ENCODE data around the gene NXN. TPM values are rescaled to one million over a fixed set of nuclear protein-coding genes. Genes with fewer than 3 reads are reported as not detected.

NXN gene
- total RNA-seq, 4 donors from 2014 or later = 10.6 to 222 (median 13.8) TPM

- Histone ChIP-seq H3K27me3 (no peaks in the 10 kb centered on the region), H3K36me3 (peaks cover 0 to 40% (median 16%) of the 10 kb centered on the region in 4 donors), H3K9me3 (no peaks in the 10 kb centered on the region), H3K4me3 (no peak overlapping the region), H3K27ac (no peak overlapping the region), H3K4me1 (peaks cover 4 to 9% (median 4%) of the 10 kb centered on the region in 4 donors)
- in situ Hi-C loops (cut with MboI; ENCODE audit: low pct_ligation_motif_present in 1 of 4, low pct_unique_long_range_greater_than_20kb in 1 of 4, low sequenced_read_pairs in 3 of 4) = no loop called here
- no peak for TF ChIP-seq POLR2A (IDR thresholded peaks at IDR 0.05)
- TF ChIP-seq EP300 (IDR thresholded peaks at IDR 0.05; ENCODE audit: low read depth) = no peak
- TF ChIP-seq CTCF (IDR thresholded peaks at IDR 0.05) = no peak
- no peak for TF ChIP-seq POLR2AphosphoS5 (IDR thresholded peaks at IDR 0.05)
- WGBS, 2 donors (ENCODE audit: low coverage in 1 of 2) = 94% methylated on average over 10 of the region's 10 CpGs; no CpG with 5 or more reads in 1 of the 2 donors
- DNase-seq = no peak
- intact Hi-C loops (cut with DNase I; ENCODE audit: low total_unique reads) = no loop called here
Observed at GRCh38 chr17:1011138-1011537, 31.6 kb upstream of the NXN start.

- no peak overlapping the region for H3K27ac ChIP-seq
- DNase-seq = no peak
- WGBS, 2 donors (ENCODE audit: low coverage in 1 of 2) = 82% methylated on average over 12 of the region's 14 CpGs; no CpG with 5 or more reads in 1 of the 2 donors
Observed at GRCh38 chr17:1010586-1010985, 31.0 kb upstream of the NXN start.

GRCh38 chr17:1010086-1010450, 30.5 kb upstream of the NXN start:
- Histone ChIP-seq H3K4me1 (peaks cover 13 to 20% (median 14%) of the 10 kb centered on the region in 4 donors), H3K27ac (no peak overlapping the region), H3K9me3 (no peaks in the 10 kb centered on the region), H3K27me3 (no peaks in the 10 kb centered on the region), H3K36me3 (peaks cover 0 to 40% (median 16%) of the 10 kb centered on the region in 4 donors), H3K4me3 (no peak overlapping the region)
- DNase-seq = no peak
- TF ChIP-seq EP300 (IDR thresholded peaks at IDR 0.05; ENCODE audit: low read depth) (no peak), CTCF (IDR thresholded peaks at IDR 0.05) (no peak), POLR2A (IDR thresholded peaks at IDR 0.05) (no peak), POLR2AphosphoS5 (IDR thresholded peaks at IDR 0.05) (no peak)
- intact Hi-C loops (cut with DNase I; ENCODE audit: low total_unique reads) = no loop called here
- in situ Hi-C loops (cut with MboI; ENCODE audit: low pct_ligation_motif_present in 1 of 4, low pct_unique_long_range_greater_than_20kb in 1 of 4, low sequenced_read_pairs in 3 of 4) = no loop called here
- 94% methylated on average over 10 of the region's 10 CpGs; no CpG with 5 or more reads in 1 of the 2 donors for WGBS, 2 donors (ENCODE audit: low coverage in 1 of 2)

More at GRCh38 chr17:1010586-1010985, 31.0 kb upstream of the NXN start:
- Histone ChIP-seq H3K9me3 (no peaks in the 10 kb centered on the region), H3K36me3 (peaks cover 0 to 40% (median 16%) of the 10 kb centered on the region in 4 donors), H3K4me1 (peaks cover 8 to 15% (median 9%) of the 10 kb centered on the region in 4 donors), H3K27me3 (no peaks in the 10 kb centered on the region), H3K4me3 (no peak overlapping the region)
- intact Hi-C loops (cut with DNase I; ENCODE audit: low total_unique reads) = no loop called here
- peak in 1 of 3 donors; percentile 1 for TF ChIP-seq POLR2AphosphoS5 (IDR thresholded peaks at IDR 0.05)
- TF ChIP-seq CTCF (IDR thresholded peaks at IDR 0.05) = no peak
- in situ Hi-C loops (cut with MboI; ENCODE audit: low pct_ligation_motif_present in 1 of 4, low pct_unique_long_range_greater_than_20kb in 1 of 4, low sequenced_read_pairs in 3 of 4) = no loop called here

GRCh38 chr17:1009229-1010085, 29.9 kb upstream of the NXN start:
- WGBS, 2 donors (ENCODE audit: low coverage in 1 of 2) = 70 to 76% methylated on average over 2 to 19 of the region's 19 CpGs
- DNase-seq = no peak
- TF ChIP-seq POLR2A (IDR thresholded peaks at IDR 0.05) (no peak), EP300 (IDR thresholded peaks at IDR 0.05; ENCODE audit: low read depth) (no peak), CTCF (IDR thresholded peaks at IDR 0.05) (no peak), POLR2AphosphoS5 (IDR thresholded peaks at IDR 0.05) (no peak)
- intact Hi-C loops (cut with DNase I; ENCODE audit: low total_unique reads) (no loop called here), in situ Hi-C loops (cut with MboI; ENCODE audit: low pct_ligation_motif_present in 1 of 4, low pct_unique_long_range_greater_than_20kb in 1 of 4, low sequenced_read_pairs in 3 of 4) (no loop called here)
- no peak overlapping the region for H3K27ac ChIP-seq
- H3K4me3 ChIP-seq = no peak overlapping the region
- no peaks in the 10 kb centered on the region for H3K27me3 ChIP-seq
- H3K36me3 ChIP-seq = peaks cover 0 to 41% (median 16%) of the 10 kb centered on the region in 4 donors
- no peaks in the 10 kb centered on the region for H3K9me3 ChIP-seq
- peaks cover 17 to 23% (median 19%) of the 10 kb centered on the region in 4 donors for H3K4me1 ChIP-seq

Measured in transverse colon (tissue), 4 donors.